BE2C (cell line): ENCODE data around the gene CDK11A.
"Not testable (repeated sequence)": the region's sequence is repeated elsewhere in the genome, so short reads cannot be mapped to it uniquely, and the experiment has no call there.

Source experiments
- DNase-seq: peaks from one replicate; pipeline ENCODE4 v3.0.0-alpha.2; 2020
- H3K27me3 ChIP-seq: fragments of 250-450 bp; sonication (Bioruptor Pico); 2 replicates; pipeline ENCODE4 v1.5.1; 2020; ENCODE audit warnings: mild to moderate bottlenecking
- H3K36me3 ChIP-seq: fragments of 250-450 bp; sonication (Bioruptor Pico); 2 replicates; pipeline ENCODE4 v1.5.1; 2020; ENCODE audit warnings: mild to moderate bottlenecking
- H3K4me1 ChIP-seq: fragments of 250-450 bp; sonication (Bioruptor Pico); 2 replicates; pipeline ENCODE4 v1.5.1; 2020
- H3K4me3 ChIP-seq: 2 replicates; pipeline ENCODE4 v1.5.1; 2011; ENCODE audit warnings: low read depth, low read length
- H3K9me3 ChIP-seq: fragments of 250-450 bp; sonication (Bioruptor Pico); 2 replicates; pipeline ENCODE4 v1.5.1; 2020
- TF ChIP-seq, protein P1 (sequence below): IDR thresholded peaks from 2 replicates; pipeline ENCODE4 v1.5.1; 2012; ENCODE audit warnings: mild to moderate bottlenecking, low read depth, low read length

CDK11A gene

DNA sequence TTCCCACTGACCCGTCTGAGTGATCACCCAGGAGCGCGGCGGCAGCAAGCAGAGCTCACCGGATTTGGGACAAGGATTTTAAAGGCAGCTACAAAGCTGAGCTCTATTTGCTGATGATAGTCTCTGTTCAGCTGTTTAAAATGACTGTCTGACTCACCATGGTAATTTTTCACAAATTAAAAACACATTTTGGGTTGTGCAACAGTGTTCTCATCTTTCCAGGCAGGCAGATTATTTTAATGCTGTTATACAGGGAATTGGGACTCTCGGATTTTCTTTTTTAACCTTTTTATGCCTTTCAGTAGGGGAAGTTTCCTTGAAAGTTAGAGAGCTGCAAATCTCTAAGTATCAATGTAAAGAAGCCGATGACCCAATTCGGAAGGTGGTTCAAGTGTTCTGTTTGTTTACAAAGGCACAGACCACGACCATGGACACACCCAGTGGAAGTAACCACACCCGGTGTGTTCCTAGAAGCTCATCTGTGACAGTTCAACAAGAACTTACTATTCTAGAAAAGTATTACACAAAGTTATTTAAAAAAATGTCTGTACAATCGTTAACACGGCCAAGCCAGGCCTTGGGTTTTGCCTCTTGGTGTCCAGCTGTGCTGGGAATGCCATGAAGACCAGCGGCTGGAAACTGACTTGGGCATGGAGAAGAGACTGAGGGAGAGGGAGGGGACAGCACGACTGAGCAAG lies 4.3 kb upstream of the CDK11A start:
- H3K4me3 ChIP-seq, H3K36me3 ChIP-seq, H3K4me1 ChIP-seq, DNase-seq, H3K27me3 ChIP-seq, H3K9me3 ChIP-seq: not testable (repeated sequence)

DNA sequence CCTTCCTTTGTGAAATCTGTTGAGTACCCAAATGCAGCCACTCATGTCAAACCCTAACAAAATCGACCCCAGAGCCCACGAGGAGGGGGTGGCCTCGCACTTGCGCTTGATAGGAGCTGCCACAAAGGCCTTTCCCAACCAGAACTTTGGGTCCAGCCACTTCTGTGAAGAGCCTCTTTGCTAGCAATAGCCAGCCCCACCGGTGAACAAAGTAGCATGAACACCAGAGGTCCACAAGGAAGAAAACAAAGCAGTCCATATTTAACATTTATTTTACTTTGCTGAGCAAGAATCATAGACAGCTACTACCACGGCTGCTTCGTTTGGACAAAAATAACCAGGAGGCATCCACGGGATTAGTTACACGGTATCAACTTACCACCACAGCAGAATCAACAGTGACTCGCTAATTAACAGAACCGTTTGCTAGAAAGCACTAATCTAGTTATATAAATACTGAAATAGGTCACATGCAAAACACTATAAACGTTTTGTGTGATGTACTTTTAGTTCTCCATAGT lies 3.0 kb upstream of the CDK11A start:
- H3K4me1 ChIP-seq, H3K9me3 ChIP-seq, H3K4me3 ChIP-seq, H3K36me3 ChIP-seq, DNase-seq, H3K27me3 ChIP-seq: not testable (repeated sequence)

DNA sequence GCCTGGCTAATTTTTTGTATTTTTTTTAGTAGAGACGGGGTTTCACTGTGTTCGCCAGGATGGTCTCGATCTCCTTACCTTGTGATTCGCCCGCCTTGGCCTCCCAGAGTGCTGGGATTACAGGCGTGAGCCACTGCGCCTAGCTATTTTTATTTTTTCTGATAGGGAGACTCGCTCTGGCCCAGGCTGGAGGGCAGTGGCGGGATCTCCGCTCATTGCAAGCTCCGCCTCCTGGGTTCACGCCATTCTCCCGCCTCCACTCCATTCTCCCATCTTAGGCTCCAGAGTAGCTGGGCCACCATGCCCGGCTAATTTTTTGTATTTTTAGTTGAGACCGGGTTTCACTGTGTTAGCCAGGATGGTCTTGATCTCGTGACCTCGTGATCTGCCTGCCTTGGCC lies 1.9 kb upstream of the CDK11A start:
- not testable (repeated sequence) for H3K36me3 ChIP-seq, H3K27me3 ChIP-seq, DNase-seq, H3K4me1 ChIP-seq, H3K9me3 ChIP-seq, H3K4me3 ChIP-seq

DNA sequence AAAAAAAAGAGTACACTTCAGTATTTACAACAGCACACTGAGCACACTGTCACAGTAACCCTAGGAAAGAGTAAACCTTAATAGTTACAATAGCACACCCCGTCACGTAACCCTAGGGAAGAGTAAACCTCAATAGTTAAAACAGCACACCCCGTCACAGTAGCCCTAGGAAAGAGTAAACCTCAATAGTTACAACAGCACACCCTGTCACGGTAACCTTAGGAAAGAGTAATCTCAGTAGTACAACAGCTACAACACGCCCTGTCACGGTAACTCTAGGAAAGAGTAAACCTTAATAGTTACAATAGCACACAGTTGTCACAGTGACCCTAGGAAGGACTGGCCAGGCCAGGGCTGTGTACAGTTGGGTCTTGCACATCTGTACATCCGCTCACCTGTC lies 3.0 kb downstream of the CDK11A start:
- H3K9me3 ChIP-seq, result no peaks in the 10 kb centered on the region
- no peak overlapping the region for H3K4me3 ChIP-seq
- TF ChIP-seq, protein P1, sequence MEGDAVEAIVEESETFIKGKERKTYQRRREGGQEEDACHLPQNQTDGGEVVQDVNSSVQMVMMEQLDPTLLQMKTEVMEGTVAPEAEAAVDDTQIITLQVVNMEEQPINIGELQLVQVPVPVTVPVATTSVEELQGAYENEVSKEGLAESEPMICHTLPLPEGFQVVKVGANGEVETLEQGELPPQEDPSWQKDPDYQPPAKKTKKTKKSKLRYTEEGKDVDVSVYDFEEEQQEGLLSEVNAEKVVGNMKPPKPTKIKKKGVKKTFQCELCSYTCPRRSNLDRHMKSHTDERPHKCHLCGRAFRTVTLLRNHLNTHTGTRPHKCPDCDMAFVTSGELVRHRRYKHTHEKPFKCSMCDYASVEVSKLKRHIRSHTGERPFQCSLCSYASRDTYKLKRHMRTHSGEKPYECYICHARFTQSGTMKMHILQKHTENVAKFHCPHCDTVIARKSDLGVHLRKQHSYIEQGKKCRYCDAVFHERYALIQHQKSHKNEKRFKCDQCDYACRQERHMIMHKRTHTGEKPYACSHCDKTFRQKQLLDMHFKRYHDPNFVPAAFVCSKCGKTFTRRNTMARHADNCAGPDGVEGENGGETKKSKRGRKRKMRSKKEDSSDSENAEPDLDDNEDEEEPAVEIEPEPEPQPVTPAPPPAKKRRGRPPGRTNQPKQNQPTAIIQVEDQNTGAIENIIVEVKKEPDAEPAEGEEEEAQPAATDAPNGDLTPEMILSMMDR, result no peak
- H3K36me3 ChIP-seq, result peaks cover 28% of the 10 kb centered on the region
- H3K4me1 ChIP-seq, result no peaks in the 10 kb centered on the region
- no peaks in the 10 kb centered on the region for H3K27me3 ChIP-seq
- no peak for DNase-seq

DNA sequence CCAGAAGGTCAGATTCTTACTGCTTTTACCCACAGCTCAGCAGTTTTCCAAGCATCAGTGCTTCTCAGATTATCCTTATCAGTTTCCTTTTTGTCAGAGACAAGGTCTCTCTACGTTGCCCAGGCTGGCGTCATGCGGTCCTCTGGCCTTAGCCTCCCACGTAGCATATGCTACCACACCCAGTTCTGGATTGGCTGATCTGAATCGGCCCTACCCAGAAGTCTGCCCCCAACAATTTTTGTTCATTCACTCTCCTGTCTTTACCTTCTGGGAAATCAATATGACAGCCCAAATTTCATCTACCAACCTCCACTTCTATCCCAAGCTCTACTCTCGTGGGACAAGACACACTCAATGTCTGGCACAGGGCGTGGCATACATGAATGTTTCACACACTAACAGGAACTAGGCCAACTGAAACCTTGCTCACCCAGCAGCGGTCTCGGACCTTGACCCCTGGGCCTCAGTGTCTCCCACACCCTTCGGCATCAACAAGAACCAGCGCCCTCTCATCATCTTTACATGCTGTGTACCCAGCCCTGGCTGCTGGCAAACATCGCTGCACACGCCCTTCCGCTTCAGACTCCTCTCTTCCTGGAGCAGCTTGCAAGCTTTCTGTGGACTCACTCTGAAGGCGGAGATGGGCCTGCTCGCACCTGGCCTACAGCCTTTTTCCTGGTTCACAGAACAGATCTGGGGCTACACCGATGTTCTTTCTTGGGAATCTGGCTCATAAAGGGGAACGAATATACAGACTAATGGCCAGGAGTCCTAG lies 8.9 kb downstream of the CDK11A start:
- H3K9me3 ChIP-seq, H3K27me3 ChIP-seq, DNase-seq, H3K4me3 ChIP-seq, H3K4me1 ChIP-seq: not testable (repeated sequence)
- peaks cover 23% of the 10 kb centered on the region for H3K36me3 ChIP-seq

DNA sequence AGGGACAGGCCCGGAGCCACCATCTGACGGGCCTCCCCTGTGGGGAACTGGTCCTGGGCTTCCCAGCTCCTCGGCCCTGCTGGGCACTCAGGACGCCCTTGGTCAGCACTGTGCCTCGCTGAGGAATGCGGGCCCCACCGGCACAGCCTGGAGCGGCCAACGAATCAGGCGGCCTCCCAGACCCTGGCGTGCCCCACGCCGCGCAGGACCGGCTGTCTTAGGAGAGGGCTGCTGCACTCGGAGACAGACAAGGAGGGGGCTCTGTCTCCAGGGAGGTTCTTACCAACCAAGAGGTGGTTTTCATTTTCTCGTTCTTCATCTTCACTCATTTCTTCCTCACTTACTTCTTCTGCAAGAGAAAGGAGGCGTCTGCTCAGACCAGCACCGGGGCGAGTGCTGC lies 16.3 kb downstream of the CDK11A start:
- not testable (repeated sequence) for H3K4me3 ChIP-seq, H3K36me3 ChIP-seq, DNase-seq, H3K4me1 ChIP-seq, H3K27me3 ChIP-seq, H3K9me3 ChIP-seq

DNA sequence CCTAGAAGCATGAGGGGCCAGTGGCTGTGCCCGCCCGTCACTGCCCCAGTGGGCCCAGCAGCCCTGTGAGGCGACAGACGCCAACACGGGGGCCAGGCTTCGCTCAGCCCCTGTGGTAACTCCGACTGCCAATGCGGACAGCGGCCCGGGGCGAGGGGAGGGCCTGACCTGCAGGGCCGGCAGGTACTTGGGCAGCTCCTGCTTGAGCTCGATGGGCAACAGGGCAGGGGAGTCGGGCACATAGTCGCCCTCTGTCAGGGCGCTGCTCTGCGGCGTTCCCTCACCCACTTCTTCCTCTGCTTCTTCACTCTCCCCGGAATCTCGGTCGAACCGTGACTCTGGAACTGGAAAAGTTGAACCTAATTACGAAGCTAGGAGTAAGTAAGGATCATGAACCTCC lies 16.9 kb downstream of the CDK11A start:
- H3K27me3 ChIP-seq, H3K9me3 ChIP-seq, H3K4me1 ChIP-seq, H3K36me3 ChIP-seq, DNase-seq, H3K4me3 ChIP-seq: not testable (repeated sequence)

DNA sequence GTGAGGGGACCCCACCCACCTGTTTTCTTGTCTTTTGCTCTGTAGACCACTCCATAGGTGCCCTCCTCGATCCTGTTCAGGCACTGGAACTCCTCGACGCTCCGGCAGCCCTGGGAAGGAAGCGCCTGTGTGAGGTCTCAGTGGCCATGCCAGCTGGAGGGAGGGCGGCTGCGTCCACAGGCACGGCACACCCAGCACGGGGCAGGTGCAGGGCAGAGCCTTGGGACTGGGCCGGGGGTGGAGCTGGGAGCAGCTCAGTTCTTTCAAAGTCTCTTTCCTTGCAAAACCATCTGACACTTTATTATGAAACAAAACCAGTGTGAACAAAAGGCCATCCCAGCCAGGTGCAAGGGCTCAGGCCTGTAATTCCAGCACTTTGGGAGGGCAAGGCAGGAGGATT lies 18.5 kb downstream of the CDK11A start:
- not testable (repeated sequence) for H3K4me1 ChIP-seq, H3K4me3 ChIP-seq, DNase-seq, H3K9me3 ChIP-seq, H3K27me3 ChIP-seq, H3K36me3 ChIP-seq

DNA sequence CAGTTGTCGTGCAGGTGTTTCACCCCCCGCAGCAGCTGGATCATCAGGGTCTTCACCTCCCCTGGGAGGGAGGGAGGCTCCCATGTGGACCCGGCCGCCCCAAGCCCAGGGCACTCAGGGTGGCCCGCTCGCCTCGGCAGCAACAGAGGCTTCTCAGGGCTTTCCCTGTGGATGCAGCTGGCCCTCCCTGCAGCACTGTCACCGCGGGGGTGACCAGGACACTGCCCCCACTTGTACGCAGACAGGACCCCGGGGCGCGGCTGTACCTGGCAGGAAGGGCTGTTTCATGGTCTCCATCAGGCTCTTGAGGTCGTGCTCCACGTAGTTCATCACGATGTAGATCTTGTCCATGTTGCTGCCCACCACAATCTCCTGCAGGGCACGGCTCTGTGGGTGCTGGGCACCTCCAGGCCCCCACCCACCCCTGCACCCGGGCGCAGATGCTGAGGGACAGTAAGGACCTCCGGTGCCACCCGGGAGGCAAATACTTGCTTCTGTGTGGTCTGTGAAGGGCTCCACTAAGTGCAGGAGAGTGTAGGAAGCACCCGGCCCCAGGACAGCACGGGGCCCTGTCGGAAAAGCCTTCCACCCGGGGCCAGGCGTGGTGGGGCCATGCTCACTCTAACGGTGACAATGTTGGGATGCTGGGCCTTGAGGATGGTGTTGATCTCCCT lies 19.7 kb downstream of the CDK11A start:
- H3K4me3 ChIP-seq, H3K36me3 ChIP-seq, DNase-seq, H3K27me3 ChIP-seq, H3K9me3 ChIP-seq, H3K4me1 ChIP-seq: not testable (repeated sequence)

DNA sequence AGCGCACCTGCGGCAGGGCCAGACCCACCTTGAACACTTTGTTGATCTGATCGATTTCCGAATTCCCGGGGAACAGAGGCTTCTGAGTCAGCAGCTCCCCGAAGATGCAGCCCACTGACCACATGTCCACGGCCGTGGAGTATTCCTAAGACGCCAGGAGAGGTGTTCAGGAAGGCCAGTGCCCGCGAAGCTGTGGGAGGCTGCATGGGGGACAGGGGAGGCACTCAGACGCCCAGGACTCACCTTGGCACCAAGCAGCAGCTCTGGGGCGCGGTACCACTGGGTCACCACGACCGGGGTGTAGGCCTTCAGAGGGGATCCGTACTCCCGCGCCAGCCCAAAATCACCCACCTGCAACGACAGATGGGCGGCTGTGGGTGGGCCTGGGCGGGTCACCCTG lies 20.4 kb downstream of the CDK11A start:
- H3K36me3 ChIP-seq, result no peaks in the 10 kb centered on the region
- no peak for DNase-seq
- no peaks in the 10 kb centered on the region for H3K4me1 ChIP-seq
- TF ChIP-seq, protein P1, result no peak
- no peak overlapping the region for H3K4me3 ChIP-seq
- no peaks in the 10 kb centered on the region for H3K27me3 ChIP-seq
- no peaks in the 10 kb centered on the region for H3K9me3 ChIP-seq

DNA sequence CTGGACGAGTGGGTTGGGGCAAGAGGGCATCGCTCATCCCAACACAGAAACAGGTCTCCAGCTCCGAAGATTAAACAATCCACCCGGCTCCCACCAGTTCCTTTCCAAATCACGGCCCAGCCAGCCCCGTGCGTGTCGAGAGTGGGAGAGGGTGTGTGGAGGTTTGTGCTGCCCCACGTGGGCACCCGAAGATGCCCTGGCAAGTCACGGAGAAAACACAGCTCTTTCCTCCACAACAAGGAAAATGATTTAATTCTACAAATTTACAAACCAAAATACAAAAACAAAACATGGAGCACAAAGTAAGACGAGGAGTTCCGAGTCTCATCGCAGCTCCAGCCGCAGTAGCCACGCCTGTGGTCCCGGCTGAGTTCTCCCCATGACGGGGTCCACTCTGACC lies 21.7 kb downstream of the CDK11A start:
- not testable (repeated sequence) for H3K36me3 ChIP-seq, DNase-seq, H3K9me3 ChIP-seq, H3K27me3 ChIP-seq, H3K4me1 ChIP-seq, H3K4me3 ChIP-seq

DNA sequence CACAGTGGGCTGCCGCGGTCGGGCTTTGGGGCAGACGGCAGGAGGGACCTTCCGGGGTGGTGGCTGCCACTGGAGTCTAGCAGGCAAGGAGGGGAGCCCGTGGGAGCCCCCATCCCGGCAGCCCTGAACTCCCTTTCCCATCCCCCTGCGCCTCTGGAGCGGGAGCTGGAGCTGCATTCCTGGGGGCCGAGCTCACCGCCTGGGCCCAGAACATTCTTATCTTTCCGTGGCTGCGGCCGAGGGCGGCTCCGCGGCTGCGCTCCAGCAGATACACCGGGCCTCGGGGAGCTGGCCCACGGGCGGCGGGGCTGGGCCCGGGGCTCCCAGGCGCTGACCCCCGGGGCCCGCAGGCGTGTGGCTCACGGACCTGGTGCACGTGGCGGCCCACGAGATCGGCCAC lies 23.6 kb downstream of the CDK11A start:
- not testable (repeated sequence) for H3K27me3 ChIP-seq, H3K9me3 ChIP-seq, H3K4me1 ChIP-seq, H3K4me3 ChIP-seq, DNase-seq, H3K36me3 ChIP-seq

DNA sequence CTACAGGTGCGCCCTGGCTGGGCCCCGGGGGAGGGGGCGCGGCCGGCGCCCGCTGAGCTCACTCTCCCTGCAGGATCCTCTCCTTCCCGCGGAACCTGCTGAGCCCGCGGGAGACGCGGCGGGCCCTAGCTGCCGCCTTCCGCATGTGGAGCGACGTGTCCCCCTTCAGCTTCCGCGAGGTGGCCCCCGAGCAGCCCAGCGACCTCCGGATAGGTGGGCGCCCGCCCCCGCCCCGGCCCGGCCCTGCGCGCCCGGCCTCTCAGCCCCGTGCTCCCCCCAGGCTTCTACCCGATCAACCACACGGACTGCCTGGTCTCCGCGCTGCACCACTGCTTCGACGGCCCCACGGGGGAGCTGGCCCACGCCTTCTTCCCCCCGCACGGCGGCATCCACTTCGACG lies 24.1 kb downstream of the CDK11A start:
- not testable (repeated sequence) for H3K4me3 ChIP-seq, H3K4me1 ChIP-seq, H3K36me3 ChIP-seq, H3K27me3 ChIP-seq, H3K9me3 ChIP-seq, DNase-seq
